Measurements from ENCODE around the gene LDB2.

- TF ChIP-seq CTCF (IDR thresholded peaks at IDR 0.05; ENCODE audit: low read length) (no peak), EZH2 (IDR thresholded peaks at IDR 0.05; ENCODE audit: borderline replicate concordance, low read length) (no peak)
These were observed 384.6 kb downstream of the LDB2 start for GRCh38 chr4:16513876-16514275.

Measured in OCI-LY1 (cell line).